ENCODE measurements around the gene MRPL17.

The MRPL17 gene

GRCh38 chr11:6630632-6631291 lies 52.4 kb downstream of the MRPL17 start:
- DNase-seq: no peak

Data from midbrain (tissue), 1 donor.